GM18858 (cell line): ENCODE measurements around the gene CT45A5.
"Not testable (repeated sequence)": the region's sequence is repeated elsewhere in the genome, so short reads cannot be mapped to it uniquely, and the experiment has no call there.

Experiments used
- ATAC-seq: cut with Tn5 transposase; IDR thresholded peaks from one replicate; pipeline ENCODE4 v1.9.1; 2021; ENCODE audit not compliant: unreplicated experiment

Gene CT45A5

GRCh38 chrX:135785403-135785802 lies at the start of gene CT45A5:
CT45A5 (minus strand) TSS chrX:135785503; CDS start chrX:135781729, 3,774 bp downstream.
- not testable (repeated sequence) for ATAC-seq

GRCh38 chrX:135819912-135820311 lies 34.6 kb upstream of the CT45A5 start, which contains the start of gene CT45A2:
CT45A2 (minus strand) TSS chrX:135820012; CDS start chrX:135816265, 3,747 bp downstream.
- not testable (repeated sequence) for ATAC-seq

- ATAC-seq, result not testable (repeated sequence)
Measured at GRCh38 chrX:135802687-135803086, 17.4 kb upstream of the CT45A5 start, which contains the start of gene CT45A6. CT45A6 (minus strand) TSS chrX:135802787; CDS start chrX:135798993, 3,794 bp downstream.

- ATAC-seq, result not testable (repeated sequence)
Measured at GRCh38 chrX:135768091-135768490, 17.2 kb downstream of the CT45A5 start, which contains the start of gene CT45A3. CT45A3 (minus strand) TSS chrX:135768191; CDS start chrX:135764444, 3,747 bp downstream.

- ATAC-seq, result not testable (repeated sequence)
Measured at GRCh38 chrX:135744739-135745138, 40.6 kb downstream of the CT45A5 start.

- ATAC-seq, result no peak
Measured at GRCh38 chrX:135741192-135741715, 44.0 kb downstream of the CT45A5 start.

GRCh38 chrX:135740681-135741149 lies 44.6 kb downstream of the CT45A5 start:
- no peak for ATAC-seq

GRCh38 chrX:135737366-135738071 lies 47.8 kb downstream of the CT45A5 start:
- no peak for ATAC-seq

- not testable (repeated sequence) for ATAC-seq
Measured at GRCh38 chrX:135734666-135735065, 50.6 kb downstream of the CT45A5 start.
